Osteoblast (primary cell): ENCODE results near the gene SOAT1. TPM values are rescaled to one million over a fixed set of nuclear protein-coding genes. Genes with fewer than 3 reads are reported as not detected.
A peak's percentile ranks its signal among the peaks of the same experiment; 100 is the strongest.

Source experiments
- DNase-seq: peaks from one replicate; pipeline ENCODE4 v3.0.0; 2011; ENCODE audit warnings: low spot score, mixed read lengths; ENCODE audit not compliant: insufficient read length; ENCODE audit errors: missing footprints
- H2AFZ ChIP-seq: 2 replicates; pipeline ENCODE4 v1.6.0; 2011; ENCODE audit warnings: mild to moderate bottlenecking, low read length
- H3K27ac ChIP-seq: 2 replicates; pipeline ENCODE4 v1.5.1; 2011; ENCODE audit warnings: mild to moderate bottlenecking, low read depth, low read length, moderate library complexity
- H3K27me3 ChIP-seq: 2 replicates; pipeline ENCODE4 v1.6.0; 2012; ENCODE audit warnings: mild to moderate bottlenecking, control low read depth, inconsistent platforms, low read length, moderate library complexity; ENCODE audit not compliant: insufficient read depth
- H3K36me3 ChIP-seq: 2 replicates; pipeline ENCODE4 v1.5.1; 2011; ENCODE audit warnings: mild to moderate bottlenecking, low read length, control low read depth, moderate library complexity; ENCODE audit not compliant: insufficient read depth
- H3K4me1 ChIP-seq: 2 replicates; pipeline ENCODE4 v1.5.1; 2011; ENCODE audit warnings: mild to moderate bottlenecking, low read length, control low read depth, moderate library complexity; ENCODE audit not compliant: insufficient read depth
- H3K4me2 ChIP-seq: 2 replicates; pipeline ENCODE4 v1.6.0; 2011; ENCODE audit warnings: mild to moderate bottlenecking, low read length; ENCODE audit not compliant: insufficient read depth
- H3K4me3 ChIP-seq: fragments of 200-600 bp; sonication (generic); 3 replicates; pipeline ENCODE4 v1.5.1; 2012; ENCODE audit warnings: mild to moderate bottlenecking, low read length, inconsistent platforms; ENCODE audit not compliant: insufficient read depth
- H3K79me2 ChIP-seq: 2 replicates; pipeline ENCODE4 v1.6.0; 2012; ENCODE audit warnings: mild to moderate bottlenecking, low read length, control low read depth, inconsistent platforms; ENCODE audit not compliant: insufficient read depth
- H3K9me3 ChIP-seq: 2 replicates; pipeline ENCODE4 v1.5.1; 2011; ENCODE audit warnings: low read depth, low read length, control low read depth
- H4K20me1 ChIP-seq: 2 replicates; pipeline ENCODE4 v1.6.0; 2012; ENCODE audit warnings: mild to moderate bottlenecking, low read length, control low read depth; ENCODE audit not compliant: insufficient read depth
- total RNA-seq: library from RNA; depleted of rRNA; stranded (reverse); fragments of >200 nt; gene quantifications from 2 replicates; pipeline ENCODE4 v1.2.3, GENCODE V29; 2012
- TF ChIP-seq, protein P1 (sequence below): IDR thresholded peaks from 2 replicates; pipeline ENCODE4 v1.5.1; 2011; ENCODE audit warnings: mild to moderate bottlenecking, low read depth, low read length, moderate library complexity; ENCODE audit errors: extremely low read depth

SOAT1 gene
- total RNA-seq, 1 donor = 40.2 TPM

DNA sequence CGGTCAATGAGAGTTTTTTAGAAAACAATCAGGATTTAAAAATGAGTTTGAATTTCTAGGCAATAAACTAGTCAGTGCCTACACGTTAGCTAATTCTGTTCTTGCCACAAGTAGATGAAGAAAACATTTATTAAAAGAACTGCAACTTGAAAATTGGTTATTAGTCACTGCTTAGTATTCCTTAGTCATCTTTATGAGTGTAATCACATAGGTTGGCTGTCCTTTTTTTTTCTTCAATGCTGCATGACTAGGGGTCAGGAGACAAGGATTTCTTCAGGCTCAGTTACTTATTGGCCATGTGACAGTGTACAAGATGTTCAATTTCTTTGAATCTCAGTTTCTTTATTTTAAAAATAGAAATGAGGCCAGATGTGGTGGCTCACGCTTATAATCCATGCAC is 17.1 kb downstream of the SOAT1 start:
- H3K4me3 ChIP-seq = no peak overlapping the region
- TF ChIP-seq, protein P1, sequence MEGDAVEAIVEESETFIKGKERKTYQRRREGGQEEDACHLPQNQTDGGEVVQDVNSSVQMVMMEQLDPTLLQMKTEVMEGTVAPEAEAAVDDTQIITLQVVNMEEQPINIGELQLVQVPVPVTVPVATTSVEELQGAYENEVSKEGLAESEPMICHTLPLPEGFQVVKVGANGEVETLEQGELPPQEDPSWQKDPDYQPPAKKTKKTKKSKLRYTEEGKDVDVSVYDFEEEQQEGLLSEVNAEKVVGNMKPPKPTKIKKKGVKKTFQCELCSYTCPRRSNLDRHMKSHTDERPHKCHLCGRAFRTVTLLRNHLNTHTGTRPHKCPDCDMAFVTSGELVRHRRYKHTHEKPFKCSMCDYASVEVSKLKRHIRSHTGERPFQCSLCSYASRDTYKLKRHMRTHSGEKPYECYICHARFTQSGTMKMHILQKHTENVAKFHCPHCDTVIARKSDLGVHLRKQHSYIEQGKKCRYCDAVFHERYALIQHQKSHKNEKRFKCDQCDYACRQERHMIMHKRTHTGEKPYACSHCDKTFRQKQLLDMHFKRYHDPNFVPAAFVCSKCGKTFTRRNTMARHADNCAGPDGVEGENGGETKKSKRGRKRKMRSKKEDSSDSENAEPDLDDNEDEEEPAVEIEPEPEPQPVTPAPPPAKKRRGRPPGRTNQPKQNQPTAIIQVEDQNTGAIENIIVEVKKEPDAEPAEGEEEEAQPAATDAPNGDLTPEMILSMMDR = no peak
- H3K4me2 ChIP-seq = peak overlapping the region; percentile 22
- H3K79me2 ChIP-seq = peaks cover 74% of the 10 kb centered on the region
- no peaks in the 10 kb centered on the region for H3K9me3 ChIP-seq
- H4K20me1 ChIP-seq = no peaks in the 10 kb centered on the region
- no peak overlapping the region for H2AFZ ChIP-seq
- H3K4me1 ChIP-seq = peaks cover 11% of the 10 kb centered on the region
- DNase-seq = peak; percentile 92
- no peaks in the 10 kb centered on the region for H3K27me3 ChIP-seq
- peaks cover 3% of the 10 kb centered on the region for H3K36me3 ChIP-seq
- peak overlapping the region; percentile 85 for H3K27ac ChIP-seq

DNA sequence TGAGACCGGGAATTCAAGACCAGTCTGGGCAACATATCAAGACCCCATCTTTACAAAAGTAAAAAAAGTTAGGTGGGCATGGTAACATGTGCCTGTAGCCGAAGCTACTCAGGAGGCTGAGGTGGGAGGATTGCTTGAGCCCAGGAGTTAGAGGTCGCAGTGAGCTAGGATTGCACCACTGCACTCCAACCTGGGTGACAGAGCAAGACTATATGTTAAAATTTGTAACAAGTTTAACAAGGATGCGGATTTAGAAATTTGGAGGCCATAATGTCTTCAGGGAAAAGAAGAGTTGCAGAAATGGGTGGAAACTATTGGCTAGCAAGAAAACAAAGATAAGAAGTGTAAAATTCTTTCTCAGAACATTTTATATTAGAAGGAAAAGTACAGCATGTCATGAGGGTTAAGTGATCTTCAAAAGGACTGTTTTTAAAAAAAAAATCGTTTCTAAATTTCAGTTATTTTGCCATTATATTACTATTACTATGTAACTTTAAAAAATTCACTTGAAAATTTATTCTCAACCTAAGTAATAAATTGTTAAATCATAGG is 17.6 kb downstream of the SOAT1 start:
- Histone ChIP-seq H3K27me3 (no peaks in the 10 kb centered on the region), H3K4me2 (peak overlapping the region; percentile 22), H3K4me3 (no peak overlapping the region), H3K36me3 (peaks cover 3% of the 10 kb centered on the region), H4K20me1 (no peaks in the 10 kb centered on the region), H3K79me2 (peaks cover 73% of the 10 kb centered on the region), H3K9me3 (no peaks in the 10 kb centered on the region), H3K27ac (peak overlapping the region; percentile 85), H2AFZ (no peak overlapping the region), H3K4me1 (peaks cover 11% of the 10 kb centered on the region)
- no peak for DNase-seq
- TF ChIP-seq, protein P1 = no peak

DNA sequence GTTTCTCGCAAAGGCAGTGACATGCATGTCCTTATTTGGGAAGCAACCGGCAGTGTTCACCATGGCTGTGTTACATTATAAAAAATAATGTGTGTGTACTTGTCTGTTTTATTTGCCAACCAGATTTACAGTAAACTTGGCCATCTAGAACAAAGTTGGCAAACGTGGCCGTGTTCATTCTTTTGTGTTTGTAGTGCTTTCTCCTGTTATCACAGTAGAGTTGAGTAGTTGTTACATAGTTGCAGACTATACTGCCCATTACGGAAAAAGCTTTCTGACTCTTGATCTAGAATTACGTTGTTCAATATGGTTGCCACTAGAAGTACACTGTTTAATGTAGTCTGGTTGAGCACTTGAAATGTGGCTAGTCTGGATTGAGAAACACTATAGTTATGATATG is 19.4 kb downstream of the SOAT1 start:
- H3K4me1 ChIP-seq = peaks cover 11% of the 10 kb centered on the region
- no peak overlapping the region for H2AFZ ChIP-seq
- H3K79me2 ChIP-seq = peaks cover 72% of the 10 kb centered on the region
- DNase-seq = no peak
- no peak overlapping the region for H3K4me2 ChIP-seq
- no peaks in the 10 kb centered on the region for H4K20me1 ChIP-seq
- TF ChIP-seq, protein P1 = no peak
- H3K9me3 ChIP-seq = no peaks in the 10 kb centered on the region
- peaks cover 9% of the 10 kb centered on the region for H3K36me3 ChIP-seq
- no peak overlapping the region for H3K27ac ChIP-seq
- H3K4me3 ChIP-seq = no peak overlapping the region
- H3K27me3 ChIP-seq = no peaks in the 10 kb centered on the region

DNA sequence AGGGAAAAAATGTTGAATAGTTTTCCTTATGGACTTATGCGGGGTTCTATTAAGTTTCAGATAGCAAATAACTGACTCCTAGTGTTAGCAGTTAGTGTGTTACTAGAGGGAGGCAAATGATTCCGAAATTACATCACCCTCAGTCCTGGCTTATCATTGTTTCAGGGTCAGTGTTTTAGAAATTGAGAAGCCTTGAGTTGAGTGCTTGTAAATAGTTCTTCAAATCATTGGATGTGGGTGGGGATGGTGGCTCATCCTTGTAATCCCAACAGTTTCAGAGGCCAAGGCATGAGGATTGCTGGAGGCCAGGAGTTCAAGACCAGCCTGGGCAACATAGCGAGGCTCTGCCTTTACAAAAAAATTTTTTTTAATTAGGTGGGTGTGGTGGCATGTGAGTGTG is 21.3 kb downstream of the SOAT1 start:
- Histone ChIP-seq H3K27ac (no peak overlapping the region), H3K79me2 (peaks cover 80% of the 10 kb centered on the region), H3K36me3 (peaks cover 5% of the 10 kb centered on the region), H3K27me3 (no peaks in the 10 kb centered on the region), H4K20me1 (no peaks in the 10 kb centered on the region), H3K4me3 (no peak overlapping the region), H3K9me3 (no peaks in the 10 kb centered on the region), H2AFZ (no peak overlapping the region), H3K4me1 (peaks cover 11% of the 10 kb centered on the region), H3K4me2 (no peak overlapping the region)
- no peak for DNase-seq
- TF ChIP-seq, protein P1 = no peak
